GM21528 (cell line): ENCODE data around the gene STK10.

ENCODE experiments used
- ATAC-seq: cut with Tn5 transposase; IDR thresholded peaks from one replicate; pipeline ENCODE4 v1.9.1; 2021; ENCODE audit warnings: mild to moderate bottlenecking, moderate library complexity; ENCODE audit not compliant: unreplicated experiment, low FRiP score

STK10 gene

DNA sequence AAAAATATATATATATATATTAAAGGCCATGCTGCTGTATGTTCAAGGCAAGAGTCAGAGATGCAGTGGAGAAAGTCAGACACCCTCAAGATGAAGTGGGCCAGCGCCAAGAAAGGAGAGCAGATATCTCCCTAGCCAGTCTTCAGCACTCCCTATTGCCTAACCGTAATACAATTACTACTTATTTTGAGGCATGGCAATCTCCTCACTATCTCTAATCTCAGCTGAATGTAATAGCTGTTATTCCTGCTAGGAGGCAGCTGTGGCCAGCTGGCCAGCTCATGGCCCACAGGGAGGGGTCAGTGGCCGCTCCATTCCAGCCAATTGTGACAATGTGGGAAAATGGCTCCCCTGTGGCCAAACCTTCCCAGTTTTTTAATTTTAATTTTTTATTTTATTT lies 94.1 kb downstream of the STK10 start:
- ATAC-seq = no peak

DNA sequence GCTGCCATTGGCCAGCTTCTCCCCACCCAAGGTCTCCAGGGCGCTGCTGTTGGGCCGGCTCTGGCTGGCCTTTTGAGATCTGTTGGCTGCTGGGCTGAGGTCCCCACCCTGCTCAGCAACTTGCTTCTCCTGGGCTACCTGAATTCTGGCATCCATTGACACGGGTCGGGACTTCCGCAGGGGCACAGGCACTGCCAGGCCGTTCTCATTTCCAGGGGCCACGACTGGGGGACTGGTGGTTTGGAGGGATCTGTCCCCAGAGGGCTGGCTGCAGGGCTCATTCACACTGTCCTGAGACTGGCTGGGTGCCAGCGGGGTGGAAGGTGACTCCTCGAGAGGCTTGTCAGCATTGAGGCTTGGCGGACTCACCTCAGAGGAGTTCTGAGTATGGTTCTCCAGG lies 94.5 kb downstream of the STK10 start:
- no peak for ATAC-seq

DNA sequence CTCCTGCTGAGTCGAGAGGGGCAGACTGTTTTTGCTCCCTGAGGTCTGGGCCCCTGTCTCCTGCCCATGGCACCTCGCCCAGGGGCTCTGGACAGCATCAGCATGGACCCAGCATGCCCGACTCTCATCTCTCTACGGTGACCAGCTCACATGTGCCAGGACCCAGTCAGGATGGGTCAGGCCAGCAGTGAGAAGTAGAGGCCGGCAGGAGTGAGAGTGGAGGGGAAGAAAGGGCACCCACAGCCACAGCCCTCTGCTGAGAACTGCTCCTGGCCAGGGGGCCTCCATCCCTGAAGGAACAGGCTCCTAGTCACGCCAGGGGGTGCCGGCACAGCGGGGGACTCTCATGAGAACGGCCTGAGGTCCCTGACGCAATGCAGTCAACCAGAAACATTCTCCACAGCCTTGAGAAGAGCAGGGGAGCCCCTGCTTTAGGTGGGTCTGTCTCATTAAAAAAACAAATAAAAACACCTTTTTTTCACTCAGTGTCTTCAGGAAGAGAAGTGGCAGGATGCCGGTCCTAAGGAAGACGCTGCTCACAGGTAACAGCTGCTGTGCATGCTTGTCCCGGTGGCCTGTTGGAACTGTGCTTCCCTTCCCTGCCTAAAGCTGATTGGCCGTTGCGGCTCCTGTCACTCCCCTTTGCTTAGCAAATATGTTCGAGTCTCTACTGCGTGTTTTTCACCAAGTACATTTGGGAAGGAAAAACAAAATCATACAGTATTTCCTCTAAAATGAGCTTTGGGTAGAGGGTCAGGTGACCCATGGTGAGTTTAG lies 95.9 kb downstream of the STK10 start:
- no peak for ATAC-seq

DNA sequence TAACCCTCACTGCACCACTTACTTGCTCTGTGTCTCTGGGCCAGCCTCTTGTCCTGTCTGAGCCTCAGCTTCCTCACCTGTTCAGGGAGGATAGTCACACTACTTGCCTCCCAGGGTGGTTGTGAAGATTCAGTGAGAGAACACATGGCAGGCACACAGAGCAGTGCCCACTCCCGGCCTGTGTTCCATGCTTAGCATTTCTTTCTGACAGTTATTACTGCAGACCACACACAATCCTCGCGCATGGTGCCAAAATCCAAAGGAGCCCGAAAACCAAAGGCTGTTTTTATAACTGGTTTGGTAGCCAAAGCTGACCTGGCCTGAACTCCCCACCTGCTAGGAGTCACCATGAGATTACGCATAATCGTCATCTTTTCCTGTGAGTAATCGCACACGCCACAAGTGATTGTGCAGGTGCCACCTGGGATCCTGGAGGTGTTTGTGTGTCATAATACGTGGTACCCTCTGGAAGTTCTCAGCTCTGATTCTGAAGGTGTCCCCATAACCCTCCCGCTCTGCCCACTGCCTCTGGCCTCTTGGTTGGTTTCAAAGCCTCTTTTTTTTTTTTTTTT lies 97.0 kb downstream of the STK10 start:
- no peak for ATAC-seq

DNA sequence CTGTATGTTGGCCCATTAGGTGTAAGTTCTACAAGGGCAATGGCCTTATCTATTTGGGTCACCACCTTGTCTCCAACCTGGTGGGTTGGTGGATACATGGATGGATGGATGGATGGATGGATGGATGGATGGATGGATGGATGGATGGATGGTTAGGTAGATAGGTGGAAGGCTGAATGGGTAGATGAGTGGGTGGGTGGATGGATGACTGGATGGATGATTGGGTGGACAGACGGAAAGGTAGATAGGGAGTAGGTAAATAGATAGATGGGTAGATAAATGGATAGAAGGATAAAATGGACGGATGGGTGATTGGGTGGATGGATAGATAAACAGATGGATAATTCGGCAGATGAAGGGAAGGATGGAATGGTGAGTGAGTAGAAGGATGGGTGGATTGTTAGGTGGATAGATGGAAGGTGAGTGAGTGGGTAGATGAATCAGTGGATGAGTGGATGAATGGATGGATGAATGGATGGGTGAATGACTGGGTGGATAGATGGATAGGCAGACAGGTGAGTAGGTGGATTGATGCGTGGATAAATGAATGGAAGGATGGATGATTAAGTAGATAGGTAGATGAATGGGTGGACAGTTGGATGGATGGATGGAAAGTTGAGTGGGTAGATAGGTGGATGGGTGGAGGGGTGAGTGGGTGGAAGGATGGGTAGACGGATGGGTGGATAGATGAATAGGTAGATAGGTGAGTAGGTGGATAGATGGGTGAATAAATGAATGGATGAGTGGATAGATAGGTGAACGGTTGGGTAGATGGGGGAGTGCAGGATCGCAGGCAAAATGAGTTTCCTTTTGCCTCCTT lies 98.5 kb downstream of the STK10 start:
- ATAC-seq = no peak

DNA sequence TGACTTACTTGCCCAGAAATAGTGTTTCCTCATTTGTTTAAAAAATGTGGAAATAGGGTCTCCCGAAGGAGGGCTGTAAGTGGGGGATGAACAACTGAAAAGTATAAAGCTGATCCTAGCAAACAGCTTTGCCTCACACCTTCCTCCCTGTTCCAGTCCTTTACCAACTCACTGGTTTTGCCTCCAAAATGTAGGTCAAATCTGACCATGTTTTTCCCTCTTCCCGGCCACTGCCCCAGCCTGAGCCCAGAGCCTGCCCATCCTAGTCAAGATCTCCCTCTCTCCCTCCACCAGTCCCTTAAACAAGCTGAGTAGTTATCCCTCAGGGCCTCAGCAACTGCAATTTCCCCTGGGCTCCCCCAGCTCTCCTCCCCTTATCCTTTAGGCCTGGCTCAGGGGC lies 99.2 kb downstream of the STK10 start:
- no peak for ATAC-seq

DNA sequence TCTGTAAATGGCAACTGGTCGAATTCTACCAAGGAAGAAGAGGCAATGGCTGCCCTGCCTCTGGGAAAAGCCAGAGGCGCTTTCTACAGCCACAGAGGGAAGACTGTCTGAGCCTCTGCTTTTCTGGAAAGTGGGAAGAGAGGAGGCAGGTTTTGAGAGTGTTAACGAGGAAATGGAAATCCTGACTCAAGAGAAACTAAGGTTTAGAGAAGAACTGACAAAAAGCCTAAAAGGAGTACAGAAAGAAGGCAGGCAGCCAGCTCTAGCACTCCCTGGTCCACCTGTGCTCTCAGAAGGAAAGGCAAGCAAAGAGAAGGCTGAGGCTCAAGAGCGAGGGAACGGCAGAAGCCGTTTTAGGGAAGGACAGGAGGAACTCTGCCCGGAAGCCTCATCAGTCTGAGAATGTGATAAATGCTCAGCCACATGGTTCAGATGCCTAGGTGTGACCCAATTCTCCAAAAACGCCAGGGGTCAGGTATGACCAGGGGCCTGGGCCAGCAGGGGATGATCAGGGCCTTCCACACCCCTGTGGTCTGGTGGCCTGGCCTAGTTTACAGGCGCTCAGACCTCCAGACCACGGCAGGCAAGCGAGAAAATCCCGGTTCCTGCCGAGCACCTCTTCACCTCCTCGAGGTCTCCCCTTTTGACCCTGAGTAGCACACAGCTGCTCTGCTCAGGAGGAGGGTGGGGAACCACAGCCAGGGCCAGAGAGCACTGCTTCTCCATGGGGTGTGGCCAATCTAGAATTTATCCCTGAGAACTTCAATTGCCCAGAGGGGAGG lies 101.6 kb downstream of the STK10 start:
- ATAC-seq = no peak

DNA sequence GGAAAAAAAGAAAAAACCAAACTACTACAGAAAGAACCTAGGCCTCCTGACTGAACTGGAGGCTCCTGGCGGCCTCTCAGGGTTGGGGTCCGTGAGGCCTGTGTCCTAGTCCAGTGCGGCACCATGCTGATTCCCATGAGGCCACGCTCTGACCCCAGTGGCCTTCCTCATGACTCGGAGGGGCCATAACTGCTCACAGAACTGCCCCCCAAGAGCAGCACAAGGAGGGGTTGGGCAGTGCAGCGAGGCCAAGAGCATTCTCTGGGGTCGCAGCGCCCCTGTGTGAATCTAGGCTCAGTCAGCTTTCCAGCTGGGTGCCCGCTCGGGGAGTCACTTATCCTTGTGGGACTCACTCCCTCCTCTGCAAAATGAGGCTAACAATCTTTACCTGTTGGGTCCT lies 102.3 kb downstream of the STK10 start:
- no peak for ATAC-seq

DNA sequence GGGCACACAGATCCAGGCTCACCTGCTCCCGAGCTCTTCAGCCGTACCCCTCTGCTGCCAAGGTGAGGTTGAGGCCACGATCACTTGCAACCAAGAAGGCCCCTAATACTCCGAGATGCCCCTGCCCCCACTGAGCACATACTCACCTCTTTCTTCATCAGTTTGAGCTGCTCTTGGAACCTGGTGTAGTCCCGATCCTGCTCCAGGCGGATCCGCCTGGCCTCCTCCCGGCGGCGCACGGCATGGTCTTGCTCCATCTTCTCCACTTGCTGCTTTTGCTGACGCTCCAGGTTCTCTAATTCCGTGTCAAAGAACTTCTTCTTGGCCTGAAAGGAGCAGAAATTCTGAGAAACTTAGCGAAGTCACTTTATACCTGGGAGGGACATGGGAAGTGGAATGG lies 105.8 kb downstream of the STK10 start:
- no peak for ATAC-seq

DNA sequence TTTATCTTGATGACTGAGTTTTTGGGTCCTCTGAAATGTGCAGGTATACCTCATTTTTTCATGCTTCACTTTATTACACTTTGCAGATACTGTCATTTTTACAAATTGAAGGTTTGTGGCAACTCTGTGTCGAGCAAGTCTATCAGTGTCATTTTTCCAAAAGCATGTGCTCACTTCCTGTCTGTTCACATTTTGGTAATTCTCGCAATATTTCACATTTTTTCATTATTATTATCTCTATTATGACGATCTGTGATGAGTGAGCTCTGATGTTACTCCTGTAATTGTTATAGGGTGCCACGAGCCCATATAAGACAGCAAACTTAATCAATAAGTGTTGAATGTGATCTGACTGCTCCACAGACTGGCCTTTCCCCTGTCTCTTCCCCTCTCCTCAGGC lies 108.1 kb downstream of the STK10 start:
- ATAC-seq = no peak

DNA sequence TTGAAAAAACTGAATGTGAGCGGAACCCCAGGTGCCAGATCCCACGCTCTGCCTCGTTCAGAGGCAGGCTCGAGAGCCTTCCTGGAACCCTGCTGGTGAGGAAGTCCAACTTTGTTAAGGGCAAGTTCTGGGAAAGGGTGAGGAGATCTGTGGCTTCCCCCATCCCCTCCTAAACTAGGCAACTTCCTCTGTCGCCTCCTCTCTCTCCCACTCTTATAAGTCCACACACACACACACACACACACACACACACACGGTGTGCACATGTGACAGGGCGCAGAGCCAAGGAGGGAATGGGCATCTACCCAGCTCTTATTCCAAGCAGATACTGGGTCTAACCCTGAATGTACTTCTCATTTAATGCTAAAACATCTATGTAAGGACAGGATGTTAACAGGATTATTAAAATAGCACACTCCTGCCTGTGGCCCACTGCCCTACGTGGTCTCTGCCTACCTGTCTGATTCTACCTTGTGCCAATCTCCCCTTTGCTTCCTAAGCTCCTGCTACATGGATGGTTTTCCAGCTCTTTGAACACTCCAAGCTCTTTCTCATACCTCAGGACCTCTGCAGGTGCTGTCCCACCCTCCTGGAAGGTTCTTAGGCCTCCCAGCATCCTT lies 109.2 kb downstream of the STK10 start:
- ATAC-seq = no peak

DNA sequence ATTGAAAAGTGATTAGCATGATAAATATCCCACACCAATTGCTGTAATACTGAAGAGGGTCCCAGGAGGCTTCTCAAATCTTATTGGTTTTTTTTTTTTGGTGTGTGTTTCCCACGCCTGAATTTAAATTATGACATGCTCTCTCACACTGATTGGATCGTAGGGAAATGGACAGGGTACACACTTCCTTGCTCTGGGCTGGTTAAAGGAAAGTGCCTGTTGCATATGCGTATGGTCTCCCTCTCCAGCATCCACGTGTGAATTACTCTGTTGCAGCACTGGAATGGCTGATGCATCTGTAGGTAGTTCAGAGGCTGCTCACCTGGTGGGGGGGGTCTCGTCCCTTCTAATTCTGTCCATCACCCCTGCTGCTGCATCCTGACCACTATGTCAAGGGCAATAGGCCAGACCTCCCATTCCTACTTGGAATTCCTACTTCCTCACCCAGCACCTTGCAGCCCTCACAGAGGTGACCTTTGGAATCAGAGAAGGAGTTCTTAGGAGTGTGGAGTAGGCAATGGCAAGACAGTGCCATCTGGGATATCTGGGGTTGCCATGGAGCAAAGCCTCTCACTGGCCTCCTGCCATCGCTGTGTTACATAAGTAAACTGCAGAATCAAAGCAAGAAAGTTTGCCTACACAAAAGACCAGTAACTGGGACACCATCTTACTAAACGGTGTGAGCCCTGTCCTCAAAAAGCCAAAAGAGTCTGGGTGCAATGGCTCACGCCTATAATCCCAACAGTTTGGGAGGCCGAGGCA lies 110.2 kb downstream of the STK10 start:
- no peak for ATAC-seq

DNA sequence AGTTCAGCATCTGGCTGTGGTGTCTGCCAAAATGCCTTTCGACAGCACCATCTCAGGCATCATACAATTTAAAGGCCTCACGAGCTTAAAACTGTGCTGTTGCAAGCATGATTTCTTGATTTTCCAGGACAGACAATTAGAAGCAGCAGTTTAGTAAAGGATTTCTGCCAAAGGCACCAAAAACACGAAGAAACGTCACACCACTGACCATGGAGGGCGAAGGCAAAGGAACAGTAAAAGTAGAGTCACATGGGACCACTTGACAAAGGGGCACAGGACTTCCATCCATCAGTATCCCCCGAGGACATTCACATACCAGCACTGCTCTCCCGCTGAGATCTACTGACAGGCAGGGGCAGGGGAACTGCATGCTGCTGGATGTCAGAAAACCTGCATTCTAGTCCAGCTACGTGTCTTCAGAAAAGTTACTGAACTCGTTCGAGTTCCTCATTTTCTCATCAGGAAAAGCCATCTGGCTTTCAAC lies 111.2 kb downstream of the STK10 start:
- ATAC-seq = no peak

DNA sequence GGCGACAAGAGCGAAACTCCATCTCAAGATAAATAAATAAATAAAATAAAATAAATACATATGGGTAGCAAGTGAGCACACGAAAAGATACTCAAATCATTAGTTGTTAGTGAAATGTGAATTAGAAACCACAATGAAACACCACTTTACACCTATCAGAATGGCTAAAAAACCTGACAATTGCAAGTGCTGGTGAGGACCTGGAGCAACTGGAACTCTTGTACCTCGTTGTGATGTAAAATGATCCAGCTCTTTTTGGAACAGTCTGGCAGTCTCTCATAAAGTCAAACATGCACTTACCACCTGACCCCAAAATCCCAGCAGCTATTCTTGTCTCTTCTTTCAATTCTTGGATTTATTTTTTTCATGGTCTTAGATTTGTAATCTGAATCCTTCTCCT lies 112.4 kb downstream of the STK10 start:
- ATAC-seq = no peak

DNA sequence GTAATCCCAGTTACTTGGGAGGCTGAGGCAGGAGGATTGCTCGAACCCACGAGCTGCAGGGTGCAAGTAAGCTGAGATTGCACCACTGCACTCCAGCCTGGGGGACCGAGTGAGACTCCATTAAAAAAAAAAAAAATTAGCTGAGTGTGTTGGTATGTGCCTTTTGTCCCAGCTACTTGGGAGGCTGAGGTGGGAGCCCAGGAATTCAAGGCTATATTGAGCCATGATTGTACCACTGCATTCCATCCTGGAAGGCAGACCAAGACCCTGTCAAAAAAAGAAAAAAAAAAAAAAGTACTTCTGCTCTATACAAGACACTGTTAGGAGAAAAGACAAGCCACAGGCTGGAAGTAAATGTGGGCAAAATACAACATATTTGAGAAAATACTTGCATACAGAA lies 113.1 kb downstream of the STK10 start:
- no peak for ATAC-seq

DNA sequence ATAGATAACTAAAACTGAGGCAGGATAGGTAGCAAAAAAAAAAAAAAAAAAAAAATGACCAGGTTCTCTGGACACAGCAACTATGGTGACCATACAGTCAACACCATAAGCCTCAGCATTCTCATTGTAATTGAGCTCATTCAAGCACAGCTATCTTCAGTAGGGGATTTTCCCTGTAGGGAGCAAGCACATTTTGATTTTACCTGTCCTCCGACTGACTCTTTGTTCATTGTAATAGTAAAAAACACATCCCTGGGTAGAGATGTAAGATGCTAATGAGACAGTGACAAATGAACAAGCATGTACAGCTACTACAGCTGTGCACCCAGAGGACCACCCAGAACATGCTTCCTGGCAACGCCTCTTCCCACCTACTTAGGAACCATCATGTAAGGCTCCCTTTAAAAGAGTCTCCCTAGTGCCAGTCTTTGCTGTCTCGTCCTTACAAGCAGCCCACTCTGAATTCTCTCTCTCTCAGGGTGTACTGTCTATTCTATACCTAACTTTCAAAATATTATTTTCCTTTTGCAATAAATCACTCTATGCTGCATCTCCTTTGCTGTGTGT lies 116.6 kb downstream of the STK10 start:
- ATAC-seq = no peak

DNA sequence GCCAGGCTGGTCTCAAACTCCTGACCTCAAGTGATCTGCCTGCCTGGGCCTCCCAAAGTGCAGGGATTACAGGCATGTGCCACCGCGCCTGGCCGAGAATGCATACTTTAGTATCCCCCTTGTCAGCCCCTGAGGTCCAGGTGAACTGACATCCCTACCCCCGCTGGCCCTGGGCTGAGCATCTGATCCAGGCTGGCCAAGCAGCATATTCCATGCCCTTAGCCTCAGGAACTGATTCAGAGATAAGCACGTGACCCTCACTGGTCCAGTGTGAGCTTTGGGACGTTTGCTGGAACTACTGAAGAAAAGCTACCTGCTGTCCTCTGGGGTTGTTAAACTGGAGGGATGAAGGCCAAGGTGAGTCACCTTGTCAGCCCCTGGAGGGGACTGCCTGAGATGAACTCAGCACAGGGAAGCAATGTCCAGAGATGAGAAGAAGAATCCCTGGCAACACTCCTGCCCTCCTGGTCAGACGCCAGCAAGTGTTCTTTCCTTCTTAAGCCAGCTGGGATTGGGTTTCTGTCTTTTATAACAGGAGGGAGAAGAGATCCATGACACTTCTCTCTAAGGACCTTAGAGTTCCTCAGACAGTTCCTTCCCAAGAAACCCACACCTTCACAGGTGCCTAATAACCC lies 122.5 kb downstream of the STK10 start:
- ATAC-seq = no peak

DNA sequence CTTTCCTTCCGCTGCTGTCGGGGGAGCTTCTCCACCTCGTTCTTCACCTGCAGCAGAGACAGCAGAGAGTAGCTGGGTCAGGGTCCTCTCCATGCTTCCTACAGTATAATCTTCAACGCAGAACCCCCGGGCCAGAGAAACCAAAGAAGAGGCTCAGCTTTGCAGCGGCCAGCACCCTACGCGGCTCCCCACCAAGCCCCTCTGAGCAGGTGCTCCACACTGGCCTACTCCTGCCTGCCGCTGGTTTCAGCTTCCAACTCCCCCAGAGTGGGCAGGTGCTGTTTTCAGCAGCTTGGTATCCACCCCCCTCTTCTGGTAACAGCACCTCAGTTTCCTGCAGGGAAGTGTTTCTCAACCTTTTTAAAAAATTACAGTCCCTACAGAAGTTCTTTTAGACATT lies 123.3 kb downstream of the STK10 start:
- ATAC-seq = no peak

DNA sequence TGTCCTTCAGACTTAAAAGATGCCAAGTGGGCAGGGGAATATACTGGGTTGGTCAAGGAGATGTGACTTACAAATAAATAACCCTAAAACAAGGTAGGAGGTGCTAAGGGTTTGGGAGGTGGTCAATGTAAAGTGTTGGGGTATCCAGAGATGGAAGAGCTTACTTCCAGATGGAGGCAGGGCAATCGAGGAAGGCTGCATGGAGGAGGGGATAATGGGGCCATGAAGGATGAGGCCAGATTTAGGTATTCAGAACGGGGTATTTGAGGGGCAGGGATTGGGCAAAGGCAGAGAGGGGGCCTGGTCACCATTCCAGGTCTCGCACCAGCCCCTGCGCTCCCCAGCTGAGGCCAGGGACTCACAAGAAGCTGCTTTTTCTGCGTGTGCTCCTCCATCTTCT lies 123.7 kb downstream of the STK10 start:
- ATAC-seq = no peak
